Naive thymus-derived CD4-positive, alpha-beta T cell (primary cell): ENCODE results near the gene UPK2. TPM values are rescaled to one million over a fixed set of nuclear protein-coding genes. Genes with fewer than 3 reads are reported as not detected.

ENCODE experiments used
- ATAC-seq: fragments of 150-1000 bp; cut with Tn5 transposase; 2 replicates; pipeline ENCODE4 v1.10.0; 2021; ENCODE audit warnings: mild to moderate bottlenecking, moderate library complexity
- CTCF ChIA-PET: fragments of 350-600 bp; sonication (Branson Sonifier 250); formaldehyde crosslinking; loops from one replicate; lab custom pipeline; 2021; ENCODE audit warnings: antibody characterized with exemption; lab: Charles Lee
- POLR2A ChIA-PET: fragments of 350-600 bp; sonication (Branson Sonifier 250); formaldehyde crosslinking; loops from one replicate; lab custom pipeline; 2021; ENCODE audit warnings: antibody characterized with exemption, inconsistent platforms; lab: Charles Lee
- DNase-seq, 9 donors: peaks; one replicate each; pipeline versions ENCODE4 v3.0.0 to v3.0.0-alpha.2; 2020 to 2022; ENCODE audit warnings: mixed read lengths in 1 of 9
- H3K27ac ChIP-seq: one replicate; pipeline ENCODE4 v1.7.0; 2013; ENCODE audit warnings: mild to moderate bottlenecking, low read depth, low read length, moderate library complexity
- H3K27me3 ChIP-seq, 2 donors: one replicate each; pipeline ENCODE4 v1.7.0; 2013; ENCODE audit warnings: low read length in 2 of 2, mild to moderate bottlenecking in 2 of 2, moderate library complexity in 2 of 2; ENCODE audit not compliant: control insufficient read depth in 2 of 2, insufficient read depth in 2 of 2
- H3K36me3 ChIP-seq, 3 experiments: 1 replicate in 2 of 3; 2 replicates in 1 of 3; pipeline ENCODE4 v1.7.0; 2013; ENCODE audit warnings: low read length in 3 of 3, mild to moderate bottlenecking in 3 of 3, moderate library complexity in 1 of 3; ENCODE audit not compliant: insufficient read depth in 3 of 3, control insufficient read depth in 2 of 3
- H3K4me1 ChIP-seq, 2 donors: one replicate each; pipeline ENCODE4 v1.7.0; 2013; ENCODE audit warnings: low read length in 2 of 2, mild to moderate bottlenecking in 2 of 2, moderate library complexity in 1 of 2; ENCODE audit not compliant: control insufficient read depth in 2 of 2, insufficient read depth in 2 of 2
- H3K4me3 ChIP-seq: 2 replicates; pipeline ENCODE4 v1.7.0; 2013; ENCODE audit warnings: mild to moderate bottlenecking, low read length
- H3K9me3 ChIP-seq, 3 experiments: 1 replicate in 2 of 3; 2 replicates in 1 of 3; pipeline ENCODE4 v1.7.0; 2013; ENCODE audit warnings: low read length in 3 of 3; ENCODE audit not compliant: control insufficient read depth in 2 of 3
- H3K27ac Mint-ChIP-seq, 9 donors: one replicate each; pipeline ENCODE4 v1.8.0; 2020 to 2022; ENCODE audit warnings: mixed read lengths in 9 of 9, mild to moderate bottlenecking in 8 of 9, moderate library complexity in 5 of 9, inconsistent platforms in 2 of 9
- H3K27me3 Mint-ChIP-seq, 5 donors: one replicate each; pipeline ENCODE4 v1.8.0; 2021 to 2022; ENCODE audit warnings: mixed read lengths in 5 of 5, mild to moderate bottlenecking in 1 of 5
- H3K36me3 Mint-ChIP-seq, 5 donors: one replicate each; pipeline ENCODE4 v1.8.0; 2020 to 2022; ENCODE audit warnings: mixed read lengths in 5 of 5, mild to moderate bottlenecking in 3 of 5, inconsistent platforms in 1 of 5
- H3K4me1 Mint-ChIP-seq, 7 donors: one replicate each; pipeline ENCODE4 v1.8.0; 2020 to 2022; ENCODE audit warnings: mixed read lengths in 7 of 7, mild to moderate bottlenecking in 3 of 7, inconsistent platforms in 1 of 7
- H3K4me3 Mint-ChIP-seq, 10 donors: one replicate each; pipeline ENCODE4 v1.8.0; 2020 to 2022; ENCODE audit warnings: mild to moderate bottlenecking in 10 of 10, mixed read lengths in 10 of 10, moderate library complexity in 6 of 10, inconsistent platforms in 2 of 10
- H3K9me3 Mint-ChIP-seq, 11 donors: one replicate each; pipeline ENCODE4 v1.8.0; 2020 to 2022; ENCODE audit warnings: mixed read lengths in 11 of 11, mild to moderate bottlenecking in 4 of 11, inconsistent platforms in 1 of 11, moderate library complexity in 1 of 11
- intact Hi-C, 2 donors: fragments of 100-400 bp; cut with micrococcal nuclease; formaldehyde crosslinking; loops; one replicate each; pipeline ENCODE4 v1.15.1; 2023
- polyA plus RNA-seq, 2 donors: library from polyadenylated mRNA; unstranded; fragments of 300-500 nt; fragmentation: Illumina TruSeq; gene quantifications; one replicate each; pipeline ENCODE4 v1.2.3, GENCODE V29; 2021
- total RNA-seq, 6 experiments: library from RNA in 5 of 6; stranded (reverse) in 5 of 6; gene quantifications; 1 replicate in 5 of 6; 2 replicates in 1 of 6; pipeline ENCODE4 v1.2.3 and lab custom pipeline; 2021 to 2026

UPK2 gene
- total and polyA plus RNA-seq, 7 experiments from 2014 or later = 0.24 to 0.51 TPM; not detected in 5

DNA sequence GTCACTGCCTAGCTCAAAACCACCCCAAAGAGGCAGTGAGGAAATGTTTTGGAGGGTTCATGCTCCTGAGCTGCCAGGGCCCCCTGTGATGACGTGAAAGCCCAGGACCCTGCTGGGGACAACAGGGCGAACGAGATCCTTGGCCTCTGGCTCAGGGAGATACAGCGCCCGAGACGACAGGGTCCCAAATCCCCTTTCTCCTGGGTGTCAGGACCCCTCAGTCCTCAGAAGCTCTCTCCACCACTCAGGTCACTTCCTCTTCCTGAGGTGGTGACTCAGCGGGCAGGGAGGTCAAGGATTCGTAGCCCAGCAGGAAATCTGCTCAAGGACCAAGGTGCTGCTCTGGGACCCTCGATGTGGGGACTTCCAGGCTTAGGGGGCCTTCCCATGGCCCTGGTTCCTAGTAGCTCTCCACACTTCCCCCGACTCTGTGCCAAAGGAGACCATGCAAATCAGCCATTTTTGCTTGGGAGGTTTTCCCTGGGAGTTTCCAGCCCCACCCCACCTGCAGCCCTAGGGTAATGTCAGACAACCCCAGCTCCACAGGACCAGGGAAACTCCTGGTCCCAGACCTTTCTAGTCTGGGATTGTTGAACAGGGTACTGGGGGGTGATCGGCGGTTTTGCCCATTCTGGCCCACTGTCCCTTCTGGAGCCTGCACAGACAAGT, 43.2 kb upstream of the UPK2 start:
- H3K36me3 Mint-ChIP-seq = peaks cover 3 to 17% (median 13%) of the 10 kb centered on the region in 5 donors
- H3K4me3 Mint-ChIP-seq = peak overlapping the region; percentile 78 to 99 (median 90)
- Histone ChIP-seq H3K36me3 (peaks cover 0 to 9% (median 2%) of the 10 kb centered on the region in 3 experiments), H3K9me3 (no peaks in the 10 kb centered on the region), H3K4me3 (peak overlapping the region; percentile 66), H3K4me1 (peaks cover 73 to 88% of the 10 kb centered on the region in 2 donors), H3K27ac (peak overlapping the region; percentile 96), H3K27me3 (no peaks in the 10 kb centered on the region)
- peak overlapping the region; percentile 85 to 100 (median 98) for H3K27ac Mint-ChIP-seq
- ATAC-seq = no peak
- peak in 3 of 9 donors; percentile 8 to 68 (median 42) for DNase-seq
- CTCF ChIA-PET = interaction anchor here (0.8 to 2.6 kb wide), 8 partner anchors 9 to 223 kb away, joined by 3 to 6 read pairs (median 4); partner anchors contain the start of gene DDX6
- intact Hi-C loops = loop anchor here in 1 of 2 donors (5.0 kb wide), 1 partner anchor 121 kb away; the partner anchor contains the start of gene DDX6
- peaks cover 0 to 2% (median 0%) of the 10 kb centered on the region in 11 donors for H3K9me3 Mint-ChIP-seq
- H3K4me1 Mint-ChIP-seq = peaks cover 56 to 85% (median 75%) of the 10 kb centered on the region in 7 donors
- no peaks in the 10 kb centered on the region for H3K27me3 Mint-ChIP-seq
- POLR2A ChIA-PET = interaction anchor here (0.6 to 10.8 kb wide), 12 partner anchors 17 to 221 kb away, joined by 3 to 201 read pairs (median 10); partner anchors contain the start of genes DDX6, RPS25, TRAPPC4 and VPS11

DNA sequence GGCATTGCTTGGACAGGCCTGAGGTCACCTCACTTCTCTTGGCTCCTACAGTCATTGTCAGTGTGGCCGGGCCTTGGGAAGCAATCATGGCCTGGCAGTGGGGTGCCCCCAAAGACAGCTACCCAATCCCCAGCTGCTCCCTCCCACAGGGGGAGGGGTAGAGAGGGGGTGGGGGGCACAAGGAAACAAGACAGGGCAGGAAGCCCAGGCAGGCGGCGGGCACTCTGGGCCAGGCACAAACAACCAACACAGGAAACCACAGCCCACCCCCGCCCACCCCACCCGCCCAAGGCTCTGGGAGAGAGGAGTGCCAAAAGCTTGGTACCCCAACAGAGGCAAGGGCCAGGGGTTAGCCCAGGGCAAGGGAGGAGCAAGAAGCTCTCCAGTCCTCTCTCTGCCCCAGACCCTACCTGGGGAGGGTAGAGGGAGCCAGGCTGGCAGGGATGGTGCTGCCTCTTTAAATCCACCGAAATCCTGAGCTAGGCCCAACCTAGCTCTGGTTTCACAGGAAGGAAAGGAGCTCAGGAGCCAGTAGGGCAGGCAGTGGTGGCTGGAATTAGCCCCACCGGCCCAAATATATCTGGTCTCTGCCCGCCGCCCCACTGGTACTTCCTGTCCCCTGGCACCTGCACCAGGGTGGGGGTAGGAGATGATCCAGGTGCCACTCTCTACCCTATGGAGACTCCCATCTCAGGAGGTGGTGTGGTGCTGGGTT, 42.5 kb upstream of the UPK2 start:
- DNase-seq = peak in 3 of 9 donors; percentile 11 to 41 (median 36)
- Histone ChIP-seq H3K27me3 (no peaks in the 10 kb centered on the region), H3K9me3 (no peaks in the 10 kb centered on the region), H3K36me3 (peaks cover 0 to 3% (median 0%) of the 10 kb centered on the region in 3 experiments), H3K27ac (peak overlapping the region; percentile 96), H3K4me3 (peak overlapping the region; percentile 66), H3K4me1 (peaks cover 80 to 86% of the 10 kb centered on the region in 2 donors)
- H3K36me3 Mint-ChIP-seq = peaks cover 3 to 17% (median 12%) of the 10 kb centered on the region in 5 donors
- POLR2A ChIA-PET = interaction anchor here (0.5 to 10.8 kb wide), 19 partner anchors 8 to 340 kb away, joined by 3 to 201 read pairs (median 4); partner anchors contain the start of genes DDX6, RPS25, TRAPPC4 and VPS11
- no peaks in the 10 kb centered on the region for H3K27me3 Mint-ChIP-seq
- ATAC-seq = peak; percentile 3
- peak overlapping the region; percentile 91 to 100 (median 100) for H3K27ac Mint-ChIP-seq
- H3K9me3 Mint-ChIP-seq = peaks cover 0 to 2% (median 0%) of the 10 kb centered on the region in 11 donors
- intact Hi-C loops = loop anchor here (1.0 to 5.0 kb wide), 3 partner anchors 11 to 121 kb away; partner anchors contain the start of gene DDX6 (in 1 of the 2)
- CTCF ChIA-PET = interaction anchor here (0.6 to 1.9 kb wide), 8 partner anchors 12 to 224 kb away, joined by 3 to 6 read pairs (median 4); partner anchors contain the start of gene DDX6
- H3K4me3 Mint-ChIP-seq = peak overlapping the region; percentile 86 to 99 (median 95)
- peaks cover 51 to 83% (median 79%) of the 10 kb centered on the region in 7 donors for H3K4me1 Mint-ChIP-seq

DNA sequence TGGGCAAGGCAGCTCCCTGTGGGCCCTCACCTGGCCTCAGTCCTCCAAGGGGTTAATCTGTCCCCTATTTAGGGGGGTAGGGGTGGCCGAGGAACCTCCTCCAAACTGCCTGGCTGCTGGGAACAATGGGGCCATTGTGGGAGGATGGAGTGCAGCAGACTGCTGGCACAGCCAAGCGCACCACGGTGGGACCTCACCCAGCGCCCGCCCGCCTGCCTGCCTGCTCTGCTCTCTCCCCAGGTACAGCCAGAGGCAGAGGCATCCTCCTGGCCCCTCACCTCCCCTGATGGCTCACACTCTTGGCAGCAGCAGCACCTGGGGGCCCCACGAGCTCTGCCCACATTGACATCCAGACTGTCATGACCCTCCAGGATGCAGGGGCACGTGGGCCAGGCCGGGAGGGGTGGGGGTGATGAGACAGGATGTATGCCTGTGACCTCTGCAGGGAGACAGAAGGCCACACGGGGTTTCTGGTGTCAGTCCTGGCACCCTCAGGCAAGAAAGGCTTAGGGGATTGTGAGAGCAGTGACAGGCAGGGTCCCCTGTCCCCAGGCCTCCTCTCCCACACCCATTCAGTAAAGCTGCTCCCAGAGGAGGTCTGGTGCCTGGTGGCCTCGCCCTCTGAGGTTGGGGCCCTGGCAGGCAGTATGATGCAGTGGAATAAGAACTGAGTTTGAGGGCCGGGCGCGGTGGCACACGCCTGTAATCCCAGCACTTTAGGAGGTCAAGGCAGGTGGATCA, 41.8 kb upstream of the UPK2 start:
- H3K9me3 Mint-ChIP-seq = peaks cover 0 to 2% (median 0%) of the 10 kb centered on the region in 11 donors
- POLR2A ChIA-PET = interaction anchor here (0.5 to 10.8 kb wide), 18 partner anchors 9 to 461 kb away, joined by 3 to 201 read pairs (median 4); partner anchors contain the start of gene DDX6
- H3K4me1 Mint-ChIP-seq = peaks cover 46 to 81% (median 74%) of the 10 kb centered on the region in 7 donors
- no peaks in the 10 kb centered on the region for H3K27me3 Mint-ChIP-seq
- H3K9me3 ChIP-seq = no peaks in the 10 kb centered on the region
- H3K36me3 ChIP-seq = peaks cover 0 to 3% (median 0%) of the 10 kb centered on the region in 3 experiments
- peak overlapping the region; percentile 96 for H3K27ac ChIP-seq
- intact Hi-C loops = loop anchor here (1.0 to 5.0 kb wide), 3 partner anchors 10 to 122 kb away; partner anchors contain the start of gene DDX6 (in 1 of the 2)
- CTCF ChIA-PET = interaction anchor here (0.6 to 1.9 kb wide), 7 partner anchors 20 to 225 kb away, joined by 3 to 6 read pairs (median 4); partner anchors contain the start of gene DDX6
- H3K4me3 Mint-ChIP-seq = peak overlapping the region; percentile 80 to 99 (median 95)
- H3K36me3 Mint-ChIP-seq = peaks cover 3 to 13% (median 9%) of the 10 kb centered on the region in 5 donors
- peaks cover 80 to 84% of the 10 kb centered on the region in 2 donors for H3K4me1 ChIP-seq
- peak; percentile 53 for ATAC-seq
- peak overlapping the region; percentile 61 for H3K4me3 ChIP-seq
- H3K27me3 ChIP-seq = no peaks in the 10 kb centered on the region
- DNase-seq = peak in 8 of 9 donors; percentile 33 to 87 (median 84)
- peak overlapping the region; percentile 91 to 100 (median 100) for H3K27ac Mint-ChIP-seq

DNA sequence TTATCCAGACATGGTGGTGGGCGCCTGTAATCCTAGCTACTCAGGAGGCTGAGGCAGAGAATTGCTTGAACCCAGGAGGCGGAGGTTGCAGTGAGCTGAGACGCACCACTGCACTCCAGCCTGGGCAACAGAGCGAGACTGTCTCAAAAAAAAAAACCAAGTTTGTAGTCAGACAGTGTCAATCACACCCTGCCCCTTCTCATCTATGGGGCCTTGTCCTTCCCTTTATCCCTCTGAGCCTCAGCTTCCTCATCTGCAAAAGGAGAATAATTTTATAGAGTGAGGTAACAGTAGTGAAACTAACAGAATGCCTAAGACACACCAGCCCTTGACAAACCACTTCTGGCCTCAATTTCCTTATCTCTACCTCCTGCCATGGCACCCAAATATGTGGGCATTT, 41.1 kb upstream of the UPK2 start:
- Histone ChIP-seq H3K27me3 (no peaks in the 10 kb centered on the region), H3K4me1 (peaks cover 80 to 86% of the 10 kb centered on the region in 2 donors)

DNA sequence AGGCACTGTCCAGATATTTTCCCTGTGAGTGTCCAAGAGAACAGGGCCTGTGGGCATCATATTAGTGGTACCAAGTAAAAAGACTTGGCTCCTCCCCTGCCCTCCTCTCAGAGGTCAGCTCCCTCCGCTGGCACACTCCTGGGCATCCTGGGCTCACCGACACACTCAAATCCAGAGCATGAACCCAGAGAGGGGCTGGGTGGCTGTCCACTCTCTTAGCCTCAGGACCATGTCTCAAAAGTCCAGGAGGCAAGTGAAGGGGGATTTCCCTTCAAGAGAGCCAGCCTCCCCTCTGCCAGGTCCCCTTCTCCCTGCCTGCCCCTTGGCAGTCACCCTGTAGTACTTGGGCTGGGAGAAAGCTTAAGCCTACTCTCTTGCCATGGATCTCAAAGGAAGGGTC, 40.7 kb upstream of the UPK2 start:
- intact Hi-C loops = no loop called here

More for the DNA sequence above, 41.1 kb upstream of the UPK2 start:
- Histone ChIP-seq H3K4me3 (peak overlapping the region; percentile 61), H3K27ac (peak overlapping the region; percentile 96), H3K9me3 (no peaks in the 10 kb centered on the region), H3K36me3 (peaks cover 0 to 3% (median 0%) of the 10 kb centered on the region in 3 experiments)
- Mint-ChIP-seq H3K4me1 (peaks cover 53 to 85% (median 75%) of the 10 kb centered on the region in 7 donors), H3K27me3 (no peaks in the 10 kb centered on the region), H3K36me3 (peaks cover 3 to 13% (median 9%) of the 10 kb centered on the region in 5 donors), H3K9me3 (peaks cover 0 to 2% (median 0%) of the 10 kb centered on the region in 11 donors), H3K27ac (peak overlapping the region; percentile 91 to 100 (median 100)), H3K4me3 (peak overlapping the region; percentile 80 to 99 (median 95))
- intact Hi-C loops = loop anchor here (1.0 to 5.0 kb wide), 3 partner anchors 9 to 123 kb away; partner anchors contain the start of gene DDX6 (in 1 of the 2)
- ChIA-PET POLR2A (interaction anchor here (0.6 to 10.8 kb wide), 13 partner anchors 10 to 460 kb away, joined by 3 to 201 read pairs (median 4); partner anchors contain the start of gene DDX6), CTCF (interaction anchor here (0.9 to 1.9 kb wide), 2 partner anchors 9 to 25 kb away, joined by 3 to 6 read pairs; no protein-coding TSS in a partner anchor)
- ATAC-seq = no peak
- peak in 1 of 9 donors; percentile 10 for DNase-seq

More for the DNA sequence above, 40.7 kb upstream of the UPK2 start:
- ChIA-PET CTCF (interaction anchor here (0.9 kb wide), 1 partner anchor 9 kb away, joined by 3 read pairs; no protein-coding TSS in a partner anchor), POLR2A (interaction anchor here (0.9 to 10.8 kb wide), 8 partner anchors 9 to 126 kb away, joined by 3 to 201 read pairs (median 4); partner anchors contain the start of gene DDX6)
- Histone ChIP-seq H3K4me1 (peaks cover 82 to 88% of the 10 kb centered on the region in 2 donors), H3K4me3 (peak overlapping the region; percentile 61), H3K9me3 (no peaks in the 10 kb centered on the region), H3K27ac (peak overlapping the region; percentile 96), H3K36me3 (peaks cover 0 to 3% (median 0%) of the 10 kb centered on the region in 3 experiments), H3K27me3 (no peaks in the 10 kb centered on the region)
- Mint-ChIP-seq H3K36me3 (peaks cover 3 to 13% (median 9%) of the 10 kb centered on the region in 5 donors), H3K27me3 (no peaks in the 10 kb centered on the region), H3K27ac (peak overlapping the region; percentile 91 to 100 (median 100)), H3K4me3 (peak overlapping the region; percentile 80 to 99 (median 95)), H3K9me3 (peaks cover 0 to 2% (median 0%) of the 10 kb centered on the region in 11 donors), H3K4me1 (peaks cover 57 to 89% (median 79%) of the 10 kb centered on the region in 7 donors)
- DNase-seq = peak in 2 of 9 donors; percentile 6 to 8
- no peak for ATAC-seq
